HepG2 (cell line): ENCODE measurements around the gene GRM4. TPM values are rescaled to one million over a fixed set of nuclear protein-coding genes. Genes with fewer than 3 reads are reported as not detected.
A peak's percentile ranks its signal among the peaks of the same experiment; 100 is the strongest.

Experiments
- KMT2A ChIP-seq: sonication (generic); formaldehyde crosslinking; IDR thresholded peaks from 2 replicates; pipeline ENCODE4 v1.4.0; 2020; ENCODE audit warnings: missing genetic modification reagents
- MAF1 ChIP-seq: sonication (generic); formaldehyde crosslinking; IDR thresholded peaks from 2 replicates; pipeline ENCODE4 v1.5.0; 2020; ENCODE audit warnings: missing genetic modification reagents, borderline replicate concordance
- MEF2D ChIP-seq: sonication (generic); formaldehyde crosslinking; IDR thresholded peaks from 2 replicates; pipeline ENCODE4 v1.5.1; 2020; ENCODE audit warnings: mild to moderate bottlenecking, missing genetic modification reagents
- NFIC ChIP-seq: IDR thresholded peaks from 2 replicates; pipeline ENCODE4 v1.6.1; 2012; ENCODE audit warnings: mild to moderate bottlenecking, low read length, inconsistent platforms
- NR1H2 ChIP-seq: sonication (generic); formaldehyde crosslinking; IDR thresholded peaks from 2 replicates; pipeline ENCODE4 v1.8.1; 2022; ENCODE audit warnings: low read depth, missing genetic modification reagents, borderline replicate concordance
- PRDM10 ChIP-seq: sonication (generic); formaldehyde crosslinking; IDR thresholded peaks from 2 replicates; pipeline ENCODE4 v1.4.0; 2020; ENCODE audit warnings: low read depth, missing genetic modification reagents
- RFXANK ChIP-seq: IDR thresholded peaks from 2 replicates; pipeline ENCODE4 v1.6.1; 2016
- RFXAP ChIP-seq: sonication (generic); formaldehyde crosslinking; IDR thresholded peaks from 2 replicates; pipeline ENCODE4 v1.4.0; 2020; ENCODE audit warnings: missing genetic modification reagents, borderline replicate concordance
- SIX4 ChIP-seq: sonication (generic); formaldehyde crosslinking; IDR thresholded peaks from 2 replicates; pipeline ENCODE4 v1.4.0; 2020; ENCODE audit warnings: missing genetic modification reagents
- ZFP36L1 ChIP-seq: sonication (generic); formaldehyde crosslinking; IDR thresholded peaks from 2 replicates; pipeline ENCODE4 v1.8.0; 2022; ENCODE audit warnings: mild to moderate bottlenecking, missing genetic modification reagents, moderate library complexity
- ZNF264 ChIP-seq: sonication (generic); formaldehyde crosslinking; IDR thresholded peaks from 2 replicates; pipeline ENCODE4 v1.4.0; 2020; ENCODE audit warnings: missing genetic modification reagents
- ZNF639 ChIP-seq: conservative IDR thresholded peaks from 2 replicates; pipeline ENCODE4 v1.6.1; 2018; ENCODE audit warnings: missing genetic modification reagents
- polyA plus RNA-seq, 8 experiments: library from polyadenylated mRNA; depleted of rRNA in 3 of 8; stranded (reverse) in 7 of 8; unstranded in 1 of 8; fragments of >200 nt; fragmentation: Illumina TruSeq in 4 of 8; extraction: Trizol in 4 of 8; gene quantifications; 2 replicates each; pipeline versions ENCODE4 v1.2.1 to v1.2.3, GENCODE V29; 2011 to 2016; ENCODE audit warnings: low read depth in 4 of 8, missing spikeins in 1 of 8, mixed read lengths in 1 of 8; ENCODE audit not compliant: insufficient read depth in 1 of 8
- total RNA-seq, 5 experiments: library from RNA; depleted of rRNA; stranded (reverse); fragments of >200 nt; fragmentation: Illumina TruSeq; extraction: Trizol; gene quantifications; 2 replicates each; pipeline ENCODE4 v1.2.3, GENCODE V29; 2016; ENCODE audit warnings: low read depth in 1 of 5
- TF ChIP-seq, protein P1 (sequence below): IDR thresholded peaks from 2 replicates; pipeline ENCODE4 v1.6.1; 2018; ENCODE audit warnings: missing genetic modification reagents
- TF ChIP-seq, protein P2 (sequence below): sonication (generic); formaldehyde crosslinking; IDR thresholded peaks from 2 replicates; pipeline ENCODE4 v1.9.0; 2021; ENCODE audit warnings: missing genetic modification reagents, borderline replicate concordance
- TF ChIP-seq, protein P3 (sequence below): sonication (generic); formaldehyde crosslinking; IDR thresholded peaks from 2 replicates; pipeline ENCODE4 v1.4.0; 2020; ENCODE audit warnings: missing genetic modification reagents, borderline replicate concordance

GRM4 gene
- total and polyA plus RNA-seq, 2 of the 13 experiments (the other 11 are each of a cell fraction or from before 2014, with no cell fraction given), result not detected

GRCh38 chr6:34132486-34133185 is 13.3 kb downstream of the GRM4 start (continued):
- TF ChIP-seq, protein P1, sequence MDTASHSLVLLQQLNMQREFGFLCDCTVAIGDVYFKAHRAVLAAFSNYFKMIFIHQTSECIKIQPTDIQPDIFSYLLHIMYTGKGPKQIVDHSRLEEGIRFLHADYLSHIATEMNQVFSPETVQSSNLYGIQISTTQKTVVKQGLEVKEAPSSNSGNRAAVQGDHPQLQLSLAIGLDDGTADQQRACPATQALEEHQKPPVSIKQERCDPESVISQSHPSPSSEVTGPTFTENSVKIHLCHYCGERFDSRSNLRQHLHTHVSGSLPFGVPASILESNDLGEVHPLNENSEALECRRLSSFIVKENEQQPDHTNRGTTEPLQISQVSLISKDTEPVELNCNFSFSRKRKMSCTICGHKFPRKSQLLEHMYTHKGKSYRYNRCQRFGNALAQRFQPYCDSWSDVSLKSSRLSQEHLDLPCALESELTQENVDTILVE (CRISPR knock-in tag), result peak; percentile 89
- TF ChIP-seq, protein P2, sequence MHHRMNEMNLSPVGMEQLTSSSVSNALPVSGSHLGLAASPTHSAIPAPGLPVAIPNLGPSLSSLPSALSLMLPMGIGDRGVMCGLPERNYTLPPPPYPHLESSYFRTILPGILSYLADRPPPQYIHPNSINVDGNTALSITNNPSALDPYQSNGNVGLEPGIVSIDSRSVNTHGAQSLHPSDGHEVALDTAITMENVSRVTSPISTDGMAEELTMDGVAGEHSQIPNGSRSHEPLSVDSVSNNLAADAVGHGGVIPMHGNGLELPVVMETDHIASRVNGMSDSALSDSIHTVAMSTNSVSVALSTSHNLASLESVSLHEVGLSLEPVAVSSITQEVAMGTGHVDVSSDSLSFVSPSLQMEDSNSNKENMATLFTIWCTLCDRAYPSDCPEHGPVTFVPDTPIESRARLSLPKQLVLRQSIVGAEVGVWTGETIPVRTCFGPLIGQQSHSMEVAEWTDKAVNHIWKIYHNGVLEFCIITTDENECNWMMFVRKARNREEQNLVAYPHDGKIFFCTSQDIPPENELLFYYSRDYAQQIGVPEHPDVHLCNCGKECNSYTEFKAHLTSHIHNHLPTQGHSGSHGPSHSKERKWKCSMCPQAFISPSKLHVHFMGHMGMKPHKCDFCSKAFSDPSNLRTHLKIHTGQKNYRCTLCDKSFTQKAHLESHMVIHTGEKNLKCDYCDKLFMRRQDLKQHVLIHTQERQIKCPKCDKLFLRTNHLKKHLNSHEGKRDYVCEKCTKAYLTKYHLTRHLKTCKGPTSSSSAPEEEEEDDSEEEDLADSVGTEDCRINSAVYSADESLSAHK (CRISPR knock-in tag), result peak; percentile 74; the same call in 1 of the 2 replicates
- TF ChIP-seq ZNF639 (CRISPR knock-in tag) (0 out of 2 replicates have a peak, but pooled peaks have one; percentile 49), NFIC (no peak), NR1H2 (CRISPR knock-in tag) (0 out of 2 replicates have a peak, but pooled peaks have one; percentile 18), ZFP36L1 (CRISPR knock-in tag) (no peak), RFXAP (CRISPR knock-in tag) (0 out of 2 replicates have a peak, but pooled peaks have one; percentile 24), MAF1 (CRISPR knock-in tag) (peak; percentile 44; the same call in 1 of the 2 replicates), KMT2A (CRISPR knock-in tag) (0 out of 2 replicates have a peak, but pooled peaks have one; percentile 42), MEF2D (CRISPR knock-in tag) (peak; percentile 61; the same call in 1 of the 2 replicates), RFXANK (CRISPR knock-in tag) (no peak), SIX4 (0 out of 2 replicates have a peak, but pooled peaks have one; percentile 42), ZNF264 (CRISPR knock-in tag) (peak; percentile 57; the same call in 1 of the 2 replicates), PRDM10 (CRISPR knock-in tag) (peak; percentile 64; the same call in 1 of the 2 replicates)
- TF ChIP-seq, protein P3, sequence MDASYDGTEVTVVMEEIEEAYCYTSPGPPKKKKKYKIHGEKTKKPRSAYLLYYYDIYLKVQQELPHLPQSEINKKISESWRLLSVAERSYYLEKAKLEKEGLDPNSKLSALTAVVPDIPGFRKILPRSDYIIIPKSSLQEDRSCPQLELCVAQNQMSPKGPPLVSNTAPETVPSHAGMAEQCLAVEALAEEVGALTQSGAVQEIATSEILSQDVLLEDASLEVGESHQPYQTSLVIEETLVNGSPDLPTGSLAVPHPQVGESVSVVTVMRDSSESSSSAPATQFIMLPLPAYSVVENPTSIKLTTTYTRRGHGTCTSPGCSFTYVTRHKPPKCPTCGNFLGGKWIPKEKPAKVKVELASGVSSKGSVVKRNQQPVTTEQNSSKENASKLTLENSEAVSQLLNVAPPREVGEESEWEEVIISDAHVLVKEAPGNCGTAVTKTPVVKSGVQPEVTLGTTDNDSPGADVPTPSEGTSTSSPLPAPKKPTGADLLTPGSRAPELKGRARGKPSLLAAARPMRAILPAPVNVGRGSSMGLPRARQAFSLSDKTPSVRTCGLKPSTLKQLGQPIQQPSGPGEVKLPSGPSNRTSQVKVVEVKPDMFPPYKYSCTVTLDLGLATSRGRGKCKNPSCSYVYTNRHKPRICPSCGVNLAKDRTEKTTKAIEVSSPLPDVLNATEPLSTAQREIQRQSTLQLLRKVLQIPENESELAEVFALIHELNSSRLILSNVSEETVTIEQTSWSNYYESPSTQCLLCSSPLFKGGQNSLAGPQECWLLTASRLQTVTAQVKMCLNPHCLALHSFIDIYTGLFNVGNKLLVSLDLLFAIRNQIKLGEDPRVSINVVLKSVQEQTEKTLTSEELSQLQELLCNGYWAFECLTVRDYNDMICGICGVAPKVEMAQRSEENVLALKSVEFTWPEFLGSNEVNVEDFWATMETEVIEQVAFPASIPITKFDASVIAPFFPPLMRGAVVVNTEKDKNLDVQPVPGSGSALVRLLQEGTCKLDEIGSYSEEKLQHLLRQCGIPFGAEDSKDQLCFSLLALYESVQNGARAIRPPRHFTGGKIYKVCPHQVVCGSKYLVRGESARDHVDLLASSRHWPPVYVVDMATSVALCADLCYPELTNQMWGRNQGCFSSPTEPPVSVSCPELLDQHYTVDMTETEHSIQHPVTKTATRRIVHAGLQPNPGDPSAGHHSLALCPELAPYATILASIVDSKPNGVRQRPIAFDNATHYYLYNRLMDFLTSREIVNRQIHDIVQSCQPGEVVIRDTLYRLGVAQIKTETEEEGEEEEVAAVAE (CRISPR knock-in tag), result peak; percentile 74; the same call in 1 of the 2 replicates
